Gastroesophageal sphincter (tissue), 3 donors: ENCODE measurements around the gene RCVRN.

Experiments
- POLR2A ChIP-seq, 2 donors: fragments of 450-650 bp; IDR thresholded peaks; one replicate each; pipeline ENCODE4 v1.6.1; 2017; ENCODE audit warnings: antibody characterized with exemption in 2 of 2, mild to moderate bottlenecking in 2 of 2, moderate library complexity in 1 of 2
- TF ChIP-seq, protein P1 (sequence below), 4 experiments: fragments of 200-600 bp in 2 of 4; fragments of 450-650 bp in 2 of 4; sonication (generic) in 1 of 4; IDR thresholded peaks; one replicate each; pipeline ENCODE4 v1.5.1; 2017 to 2019; ENCODE audit warnings: antibody characterized with exemption in 4 of 4, mild to moderate bottlenecking in 2 of 4, moderate library complexity in 2 of 4

DNA sequence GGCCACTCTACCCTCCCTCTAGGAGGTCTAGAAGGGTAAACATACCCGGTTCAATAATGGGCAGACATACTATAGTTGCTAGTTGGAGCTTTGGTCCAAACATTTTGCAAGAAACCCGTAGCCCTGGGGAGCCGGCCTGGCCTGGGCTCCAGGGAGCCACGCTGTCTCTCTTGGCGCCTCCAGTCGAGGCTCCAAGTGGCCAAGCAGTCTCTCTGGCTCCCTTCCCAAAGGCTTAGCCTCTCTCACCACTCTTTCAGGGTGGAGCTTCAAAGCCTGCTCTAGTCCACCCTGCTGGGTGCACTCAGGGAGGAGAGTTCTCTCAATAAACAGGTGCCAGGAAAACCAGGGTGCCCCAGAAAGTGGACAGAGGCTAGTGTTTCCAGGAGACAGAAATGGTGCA lies 32.2 kb downstream of the RCVRN start:
- TF ChIP-seq, protein P1, sequence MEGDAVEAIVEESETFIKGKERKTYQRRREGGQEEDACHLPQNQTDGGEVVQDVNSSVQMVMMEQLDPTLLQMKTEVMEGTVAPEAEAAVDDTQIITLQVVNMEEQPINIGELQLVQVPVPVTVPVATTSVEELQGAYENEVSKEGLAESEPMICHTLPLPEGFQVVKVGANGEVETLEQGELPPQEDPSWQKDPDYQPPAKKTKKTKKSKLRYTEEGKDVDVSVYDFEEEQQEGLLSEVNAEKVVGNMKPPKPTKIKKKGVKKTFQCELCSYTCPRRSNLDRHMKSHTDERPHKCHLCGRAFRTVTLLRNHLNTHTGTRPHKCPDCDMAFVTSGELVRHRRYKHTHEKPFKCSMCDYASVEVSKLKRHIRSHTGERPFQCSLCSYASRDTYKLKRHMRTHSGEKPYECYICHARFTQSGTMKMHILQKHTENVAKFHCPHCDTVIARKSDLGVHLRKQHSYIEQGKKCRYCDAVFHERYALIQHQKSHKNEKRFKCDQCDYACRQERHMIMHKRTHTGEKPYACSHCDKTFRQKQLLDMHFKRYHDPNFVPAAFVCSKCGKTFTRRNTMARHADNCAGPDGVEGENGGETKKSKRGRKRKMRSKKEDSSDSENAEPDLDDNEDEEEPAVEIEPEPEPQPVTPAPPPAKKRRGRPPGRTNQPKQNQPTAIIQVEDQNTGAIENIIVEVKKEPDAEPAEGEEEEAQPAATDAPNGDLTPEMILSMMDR (IDR thresholded peaks at IDR 0.05): no peak
- TF ChIP-seq POLR2A (IDR thresholded peaks at IDR 0.05): no peak
